22Rv1 (cell line): Measurements from ENCODE around the gene TAOK3.
"Not testable (repeated sequence)": the region's sequence is repeated elsewhere in the genome, so short reads cannot be mapped to it uniquely, and the experiment has no call there.

ENCODE experiments used
- H3K27ac ChIP-seq: fragments of 450-650 bp; 2 replicates; pipeline ENCODE4 v1.5.1; 2017
- CTCF ChIP-seq: fragments of 450-650 bp; IDR thresholded peaks from 2 replicates; pipeline ENCODE4 v1.5.1; 2017; ENCODE audit warnings: mild to moderate bottlenecking
- ZFX ChIP-seq: fragments of 450-650 bp; IDR thresholded peaks from 2 replicates; pipeline ENCODE4 v1.6.1; 2017; ENCODE audit warnings: antibody characterized with exemption, borderline replicate concordance

Gene TAOK3

GRCh38 chr12:118274066-118274465 is 98.6 kb downstream of the TAOK3 start:
- no peak for TF ChIP-seq ZFX
- no peak for TF ChIP-seq CTCF

GRCh38 chr12:118271770-118272417 is 100.8 kb downstream of the TAOK3 start:
- H3K27ac ChIP-seq: peak overlapping the region; percentile 72
- TF ChIP-seq CTCF (no peak), ZFX (no peak)

More at GRCh38 chr12:118274066-118274465, 98.6 kb downstream of the TAOK3 start:
- no peak overlapping the region for H3K27ac ChIP-seq

- peak overlapping the region; percentile 72 for H3K27ac ChIP-seq
- TF ChIP-seq CTCF (no peak), ZFX (no peak)
These were observed 101.5 kb downstream of the TAOK3 start for GRCh38 chr12:118271183-118271582.

GRCh38 chr12:118269806-118270205 is 102.9 kb downstream of the TAOK3 start:
- TF ChIP-seq ZFX: no peak
- no peak for TF ChIP-seq CTCF
- H3K27ac ChIP-seq: no peak overlapping the region

- TF ChIP-seq ZFX (no peak), CTCF (no peak)
- H3K27ac ChIP-seq: no peak overlapping the region
These were observed 113.6 kb downstream of the TAOK3 start for GRCh38 chr12:118259079-118259478.

- TF ChIP-seq CTCF: no peak
- no peak overlapping the region for H3K27ac ChIP-seq
These were observed 116.4 kb downstream of the TAOK3 start for GRCh38 chr12:118256352-118256751.

- TF ChIP-seq ZFX (no peak), CTCF (no peak)
- no peak overlapping the region for H3K27ac ChIP-seq
These were observed 123.2 kb downstream of the TAOK3 start for GRCh38 chr12:118249547-118249946.

- not testable (repeated sequence) for H3K27ac ChIP-seq
These were observed 126.8 kb downstream of the TAOK3 start for GRCh38 chr12:118245886-118246285.
